ENCODE results near the gene NRP1. TPM values are rescaled to one million over a fixed set of nuclear protein-coding genes. Genes with fewer than 3 reads are reported as not detected.

The NRP1 gene
- total RNA-seq, 4 donors from 2014 or later, result 47.1 to 286 (median 111) TPM

DNA sequence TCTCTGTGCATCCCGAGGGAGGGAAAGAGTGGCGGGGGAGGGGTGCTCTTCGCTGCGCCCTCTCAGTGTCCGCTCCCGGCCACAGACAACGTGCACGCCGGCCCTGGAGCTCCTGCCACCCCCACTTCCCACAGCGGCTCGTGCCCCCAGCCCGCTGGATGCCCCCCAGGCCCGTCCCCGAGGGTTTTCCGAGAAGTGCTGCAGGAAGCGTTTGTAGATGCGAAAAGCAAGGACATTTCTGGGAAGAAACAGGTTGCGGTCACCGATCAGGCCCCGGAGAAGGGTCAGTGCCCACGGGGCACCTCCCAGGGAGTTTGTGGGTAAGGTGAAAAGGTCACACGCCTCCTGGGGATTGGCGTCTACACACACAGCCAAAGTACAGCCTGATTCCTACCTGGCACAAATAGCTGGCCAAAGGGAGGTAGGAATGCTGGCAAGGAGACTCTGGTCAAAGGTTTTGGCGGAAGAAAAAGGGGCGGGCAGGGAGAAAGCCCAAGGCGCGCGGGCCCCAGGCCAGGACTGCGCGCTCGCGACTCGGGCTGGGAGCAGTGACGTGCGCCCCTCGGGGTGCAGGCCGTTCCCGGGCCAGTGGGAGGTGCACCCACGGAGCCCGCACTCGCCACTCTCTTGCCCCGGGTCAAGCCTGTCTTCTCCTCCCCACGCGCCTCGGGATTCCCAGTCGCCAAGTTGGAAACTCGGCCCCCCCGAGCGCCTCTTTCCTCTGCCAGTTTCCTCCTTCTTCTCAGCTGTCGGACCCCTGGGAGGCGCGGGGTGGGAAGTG is 1.5 kb upstream of the NRP1 start:
- intact Hi-C loops (cut with DNase I; ENCODE audit: low total_unique reads), result no loop called here
- Histone ChIP-seq H3K27me3 (no peaks in the 10 kb centered on the region), H3K4me1 (no peaks in the 10 kb centered on the region), H3K4me3 (peak overlapping the region; percentile 67 to 71), H3K9me3 (no peaks in the 10 kb centered on the region), H3K36me3 (no peaks in the 10 kb centered on the region), H3K27ac (peak overlapping the region; percentile 88 to 91)
- TF ChIP-seq POLR2A (IDR thresholded peaks at IDR 0.05), result peak in 1 of 2 donors; percentile 28
- TF ChIP-seq, protein P1, sequence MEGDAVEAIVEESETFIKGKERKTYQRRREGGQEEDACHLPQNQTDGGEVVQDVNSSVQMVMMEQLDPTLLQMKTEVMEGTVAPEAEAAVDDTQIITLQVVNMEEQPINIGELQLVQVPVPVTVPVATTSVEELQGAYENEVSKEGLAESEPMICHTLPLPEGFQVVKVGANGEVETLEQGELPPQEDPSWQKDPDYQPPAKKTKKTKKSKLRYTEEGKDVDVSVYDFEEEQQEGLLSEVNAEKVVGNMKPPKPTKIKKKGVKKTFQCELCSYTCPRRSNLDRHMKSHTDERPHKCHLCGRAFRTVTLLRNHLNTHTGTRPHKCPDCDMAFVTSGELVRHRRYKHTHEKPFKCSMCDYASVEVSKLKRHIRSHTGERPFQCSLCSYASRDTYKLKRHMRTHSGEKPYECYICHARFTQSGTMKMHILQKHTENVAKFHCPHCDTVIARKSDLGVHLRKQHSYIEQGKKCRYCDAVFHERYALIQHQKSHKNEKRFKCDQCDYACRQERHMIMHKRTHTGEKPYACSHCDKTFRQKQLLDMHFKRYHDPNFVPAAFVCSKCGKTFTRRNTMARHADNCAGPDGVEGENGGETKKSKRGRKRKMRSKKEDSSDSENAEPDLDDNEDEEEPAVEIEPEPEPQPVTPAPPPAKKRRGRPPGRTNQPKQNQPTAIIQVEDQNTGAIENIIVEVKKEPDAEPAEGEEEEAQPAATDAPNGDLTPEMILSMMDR (IDR thresholded peaks at IDR 0.05), result no peak
- DNase-seq, result peak; percentile 56 to 70

DNA sequence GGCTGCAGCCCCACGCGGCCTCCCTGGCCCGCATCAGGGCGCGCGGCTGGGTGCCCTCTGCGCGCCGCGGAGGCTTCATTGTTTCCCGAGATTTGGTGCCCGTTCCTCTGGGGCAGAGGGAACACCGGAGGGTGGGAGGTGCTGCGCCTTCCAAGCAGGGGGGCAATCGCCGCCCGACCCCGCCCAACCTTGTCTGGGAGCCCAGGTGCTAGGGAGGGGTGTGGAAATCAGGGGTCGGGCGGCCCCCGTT is 1.0 kb upstream of the NRP1 start:
- intact Hi-C loops (cut with DNase I; ENCODE audit: low total_unique reads), result no loop called here
- TF ChIP-seq POLR2A (IDR thresholded peaks at IDR 0.05), result no peak
- TF ChIP-seq, protein P1 (IDR thresholded peaks at IDR 0.05), result no peak
- H3K27me3 ChIP-seq, result no peaks in the 10 kb centered on the region
- H3K36me3 ChIP-seq, result no peaks in the 10 kb centered on the region
- no peak for DNase-seq
- no peaks in the 10 kb centered on the region for H3K9me3 ChIP-seq
- H3K4me3 ChIP-seq, result peak overlapping the region; percentile 67 to 71
- H3K4me1 ChIP-seq, result no peaks in the 10 kb centered on the region
- peak overlapping the region; percentile 88 to 91 for H3K27ac ChIP-seq

DNA sequence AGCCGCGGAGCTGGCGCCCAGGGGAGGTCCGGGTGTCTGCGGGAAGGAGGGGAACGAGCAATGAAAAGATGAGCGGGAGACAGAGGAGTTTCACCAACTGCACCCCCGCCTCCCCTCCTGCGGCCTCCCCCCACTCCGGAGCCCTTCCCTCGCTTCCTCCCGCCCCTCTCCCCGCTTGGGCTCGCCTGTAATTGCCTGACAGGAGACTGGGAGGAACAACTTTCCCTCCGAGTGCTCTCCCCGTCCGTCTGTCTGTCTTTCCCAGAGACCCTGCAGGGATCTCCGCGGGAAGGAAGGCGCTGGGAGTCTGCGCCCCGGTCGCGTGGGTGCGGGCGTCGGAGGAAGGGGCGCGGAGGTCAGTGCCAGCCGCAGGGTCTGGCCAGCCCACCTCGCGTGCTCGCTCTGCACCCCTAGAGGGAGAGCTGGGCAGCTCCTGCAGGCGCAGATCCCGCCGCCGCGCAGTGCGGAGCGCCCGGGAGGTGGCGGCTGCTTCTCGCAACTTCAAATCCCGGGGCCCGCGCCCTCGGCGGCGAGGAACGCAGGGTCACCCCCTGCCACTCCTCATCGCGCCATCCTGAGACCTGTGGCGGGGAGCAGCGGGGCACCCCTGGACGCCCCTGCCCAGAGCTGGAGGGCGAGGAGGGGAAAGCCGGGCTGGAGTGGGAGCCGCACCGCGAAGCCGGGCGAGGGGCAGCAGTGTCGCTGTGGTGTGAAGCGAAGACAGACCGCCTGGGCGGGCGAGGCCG is 511 bp upstream of the NRP1 start:
- H3K36me3 ChIP-seq, result no peaks in the 10 kb centered on the region
- H3K27me3 ChIP-seq, result no peaks in the 10 kb centered on the region
- TF ChIP-seq, protein P1 (IDR thresholded peaks at IDR 0.05), result peak; percentile 57 to 90 (median 74)
- TF ChIP-seq POLR2A (IDR thresholded peaks at IDR 0.05), result peak in 1 of 2 donors; percentile 45
- H3K4me3 ChIP-seq, result peak overlapping the region; percentile 67 to 71
- peak; percentile 82 to 87 for DNase-seq
- intact Hi-C loops (cut with DNase I; ENCODE audit: low total_unique reads), result no loop called here
- no peaks in the 10 kb centered on the region for H3K9me3 ChIP-seq
- peak overlapping the region; percentile 88 to 91 for H3K27ac ChIP-seq
- H3K4me1 ChIP-seq, result no peaks in the 10 kb centered on the region

DNA sequence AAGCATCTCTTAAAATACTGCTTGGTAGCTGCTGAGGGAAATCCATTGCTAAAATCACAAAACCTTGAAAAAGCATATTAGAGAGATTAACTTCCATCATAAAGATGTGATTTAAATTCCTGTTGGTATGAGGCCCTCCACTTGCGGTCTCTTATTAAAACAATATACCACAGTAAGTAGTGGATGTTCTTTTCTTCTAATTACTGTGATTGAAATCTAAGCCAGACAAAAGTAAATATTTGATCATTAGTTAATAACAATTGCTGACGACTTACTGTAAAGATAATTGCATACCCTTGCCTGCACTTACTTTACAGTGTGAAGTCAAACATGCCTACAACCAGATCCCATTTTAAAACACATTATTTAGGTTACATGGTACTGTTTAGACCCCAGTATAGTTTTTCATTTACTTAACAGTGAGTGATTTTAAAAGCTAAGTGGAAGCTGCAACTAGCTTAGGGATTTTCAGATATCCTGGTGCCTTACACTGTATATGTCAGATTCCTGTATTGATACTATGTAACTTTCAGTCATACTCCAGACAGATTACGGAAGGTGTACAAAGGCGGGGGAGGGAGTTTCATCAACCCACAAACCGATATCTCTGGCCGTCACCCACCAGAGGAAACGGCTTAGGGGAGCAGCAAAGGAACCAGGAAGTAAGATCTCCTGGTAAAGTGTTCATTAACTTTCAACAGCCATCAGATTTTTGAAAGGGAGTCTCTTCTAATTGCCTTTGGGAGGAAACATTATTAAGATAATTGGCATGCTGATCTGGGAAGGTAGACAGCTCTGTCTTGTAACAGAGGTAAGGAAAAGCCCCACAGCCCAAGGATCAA is 986 bp downstream of the NRP1 start:
- H3K4me1 ChIP-seq, result no peaks in the 10 kb centered on the region
- DNase-seq, result no peak
- no peaks in the 10 kb centered on the region for H3K27me3 ChIP-seq
- H3K36me3 ChIP-seq, result no peaks in the 10 kb centered on the region
- no peaks in the 10 kb centered on the region for H3K9me3 ChIP-seq
- TF ChIP-seq, protein P1 (IDR thresholded peaks at IDR 0.05), result no peak
- TF ChIP-seq POLR2A (IDR thresholded peaks at IDR 0.05), result no peak
- peak overlapping the region; percentile 88 to 91 for H3K27ac ChIP-seq
- H3K4me3 ChIP-seq, result peak overlapping the region; percentile 67 to 71
- intact Hi-C loops (cut with DNase I; ENCODE audit: low total_unique reads), result no loop called here
